ENCODE data around the gene C16orf82. TPM values are rescaled to one million over a fixed set of nuclear protein-coding genes. Genes with fewer than 3 reads are reported as not detected.

Gene C16orf82
- total RNA-seq, 1 donor from 2014 or later, result not detected

Other genes starting within 250 kb of the C16orf82 start
- 14.2 and 18.9 TPM in 2 replicates for gene KDM8, start 136.6 kb downstream of the C16orf82 start, total RNA-seq
- 123 and 132 TPM in 2 replicates for gene NSMCE1, start 201.8 kb downstream of the C16orf82 start, total RNA-seq
- 389 and 411 TPM in 2 replicates for gene IL4R, start 247.0 kb downstream of the C16orf82 start, total RNA-seq